Mesenchymal stem cell (in vitro differentiated cells and primary cell): ENCODE measurements around the gene PDE1A. TPM values are rescaled to one million over a fixed set of nuclear protein-coding genes. Genes with fewer than 3 reads are reported as not detected.

Experiments used
- DNase-seq: peaks from one replicate; pipeline ENCODE4 v3.0.0-alpha.2; 2013
- H2AFZ ChIP-seq: one replicate; pipeline ENCODE4 v1.6.1; 2013; ENCODE audit warnings: low read depth, mild to moderate bottlenecking, control low read depth, inconsistent platforms, low read length, moderate library complexity
- H2AK5ac ChIP-seq: 2 replicates; pipeline ENCODE4 v1.6.1; 2013; ENCODE audit warnings: low read length, moderate library complexity, mild to moderate bottlenecking, inconsistent platforms; ENCODE audit not compliant: severe bottlenecking
- H2BK120ac ChIP-seq: one replicate; pipeline ENCODE4 v1.6.1; 2013; ENCODE audit warnings: low read depth, mild to moderate bottlenecking, inconsistent platforms, low read length, moderate library complexity
- H2BK12ac ChIP-seq, 2 experiments: one replicate each; pipeline ENCODE4 v1.6.1; 2013; ENCODE audit warnings: inconsistent platforms in 2 of 2, low read length in 2 of 2, mild to moderate bottlenecking in 2 of 2, moderate library complexity in 2 of 2, control low read depth in 1 of 2
- H2BK15ac ChIP-seq: one replicate; pipeline ENCODE4 v1.6.1; 2013; ENCODE audit warnings: mild to moderate bottlenecking, low read depth, inconsistent platforms; ENCODE audit not compliant: poor library complexity, severe bottlenecking
- H2BK5ac ChIP-seq: 2 replicates; pipeline ENCODE4 v1.6.1; 2013; ENCODE audit warnings: low read depth, mild to moderate bottlenecking, low read length, control low read depth, inconsistent platforms; ENCODE audit not compliant: poor library complexity, severe bottlenecking
- H3K14ac ChIP-seq, 2 experiments: one replicate each; pipeline ENCODE4 v1.6.1; 2013; ENCODE audit warnings: inconsistent platforms in 2 of 2, low read length in 2 of 2, control low read depth in 1 of 2, mild to moderate bottlenecking in 1 of 2, moderate library complexity in 1 of 2
- H3K18ac ChIP-seq, 2 experiments: one replicate each; pipeline ENCODE4 v1.6.1; 2013; ENCODE audit warnings: inconsistent platforms in 2 of 2, low read length in 2 of 2, control low read depth in 1 of 2, low read depth in 1 of 2, mild to moderate bottlenecking in 1 of 2
- H3K23ac ChIP-seq, 2 experiments: one replicate each; pipeline ENCODE4 v1.6.1; 2013; ENCODE audit warnings: inconsistent platforms in 2 of 2, low read length in 2 of 2, mild to moderate bottlenecking in 2 of 2, moderate library complexity in 2 of 2, control low read depth in 1 of 2
- H3K27ac ChIP-seq: 2 replicates; pipeline ENCODE4 v1.5.1; 2013; ENCODE audit warnings: mild to moderate bottlenecking, moderate library complexity, low read length, control low read depth, inconsistent platforms; ENCODE audit not compliant: poor library complexity, severe bottlenecking
- H3K27me3 ChIP-seq, 2 experiments: 2 replicates each; pipeline versions ENCODE4 v1.6.1 to v1.7.0; 2013; ENCODE audit warnings: low read length in 2 of 2, mild to moderate bottlenecking in 2 of 2, moderate library complexity in 2 of 2, control low read depth in 1 of 2, inconsistent platforms in 1 of 2; ENCODE audit not compliant: control insufficient read depth in 1 of 2, insufficient read depth in 1 of 2
- H3K36me3 ChIP-seq, 2 experiments: 2 replicates each; pipeline versions ENCODE4 v1.6.1 to v1.7.0; 2013; ENCODE audit warnings: low read length in 2 of 2, control low read depth in 1 of 2, inconsistent platforms in 1 of 2, low read depth in 1 of 2, mild to moderate bottlenecking in 1 of 2; ENCODE audit not compliant: insufficient read depth in 2 of 2, control insufficient read depth in 1 of 2
- H3K4ac ChIP-seq, 2 experiments: one replicate each; pipeline ENCODE4 v1.6.1; 2013; ENCODE audit warnings: inconsistent platforms in 2 of 2, low read length in 2 of 2, mild to moderate bottlenecking in 2 of 2, moderate library complexity in 2 of 2, control low read depth in 1 of 2, low read depth in 1 of 2
- H3K4me1 ChIP-seq: 2 replicates; pipeline ENCODE4 v1.6.1; 2013; ENCODE audit warnings: low read depth, low read length, control low read depth; ENCODE audit not compliant: control insufficient read depth, insufficient read depth
- H3K4me2 ChIP-seq: 2 replicates; pipeline ENCODE4 v1.6.1; 2013; ENCODE audit warnings: low read length, mild to moderate bottlenecking, inconsistent platforms; ENCODE audit not compliant: poor library complexity, severe bottlenecking
- H3K4me3 ChIP-seq, 2 experiments: 2 replicates each; pipeline versions ENCODE4 v1.5.1 to v1.7.0; 2013; ENCODE audit warnings: low read length in 2 of 2, mild to moderate bottlenecking in 2 of 2, control low read depth in 1 of 2, low read depth in 1 of 2; ENCODE audit not compliant: insufficient read depth in 1 of 2
- H3K79me1 ChIP-seq: replicated peaks from 2 replicates; pipeline ENCODE4 v1.6.1; 2013; ENCODE audit warnings: mild to moderate bottlenecking, control low read depth, low read length, inconsistent platforms; ENCODE audit not compliant: poor library complexity, severe bottlenecking
- H3K9ac ChIP-seq: 2 replicates; pipeline ENCODE4 v1.7.0; 2013; ENCODE audit warnings: mild to moderate bottlenecking, low read length, moderate library complexity
- H3K9me3 ChIP-seq: 2 replicates; pipeline ENCODE4 v1.7.0; 2013; ENCODE audit warnings: mild to moderate bottlenecking, low read length; ENCODE audit not compliant: control insufficient read depth
- H4K8ac ChIP-seq: one replicate; pipeline ENCODE4 v1.6.1; 2013; ENCODE audit warnings: inconsistent platforms, mild to moderate bottlenecking, low read length, moderate library complexity
- H4K91ac ChIP-seq: one replicate; pipeline ENCODE4 v1.6.1; 2013; ENCODE audit warnings: mild to moderate bottlenecking, low read length, inconsistent platforms
- WGBS: methylation state at CpG from one replicate; pipeline ENCODE4 v1.1.7; 2013; ENCODE audit warnings: mixed read lengths; 5-methylcytosine and 5-hydroxymethylcytosine counted together
- small RNA-seq: library from polyadenylated mRNA; stranded (forward); fragments of <200 nt; extraction: miRNeasy Mini kit (QIAGEN cat#:217004); gene quantifications from one replicate; pipeline ENCODE3, GENCODE V24; 2013; ENCODE audit warnings: low read depth

The PDE1A gene

GRCh38 chr2:182097571-182098164 lies 329.2 kb downstream of the PDE1A start:
- H3K4me2 ChIP-seq, result no peak overlapping the region
- H3K18ac ChIP-seq, result no peak overlapping the region
- DNase-seq, result no peak
- H3K4me1 ChIP-seq, result peaks cover under 1% of the 10 kb centered on the region
- H2BK15ac ChIP-seq, result no peak overlapping the region
- no peaks in the 10 kb centered on the region for H3K27me3 ChIP-seq
- H3K27ac ChIP-seq, result no peak overlapping the region
- no peak overlapping the region for H3K4ac ChIP-seq
- H3K79me1 ChIP-seq, result no peaks in the 10 kb centered on the region
- no peak overlapping the region for H2AK5ac ChIP-seq
- H4K8ac ChIP-seq, result no peak overlapping the region
- no peak overlapping the region for H2AFZ ChIP-seq
- no peak overlapping the region for H3K4me3 ChIP-seq
- no peaks in the 10 kb centered on the region for H3K36me3 ChIP-seq
- 90% methylated on average over 2 of the region's 2 CpGs for WGBS
- no peak overlapping the region for H4K91ac ChIP-seq
- peaks cover 3% of the 10 kb centered on the region for H3K9me3 ChIP-seq
- no peak overlapping the region for H2BK5ac ChIP-seq
- H3K23ac ChIP-seq, result no peak overlapping the region
- H2BK12ac ChIP-seq, result no peak overlapping the region
- no peak overlapping the region for H3K14ac ChIP-seq
- H3K9ac ChIP-seq, result no peak overlapping the region
- H2BK120ac ChIP-seq, result no peak overlapping the region

- no peak overlapping the region for H4K8ac ChIP-seq
- H3K14ac ChIP-seq, result no peak overlapping the region
- peaks cover 3% of the 10 kb centered on the region for H3K9me3 ChIP-seq
- H3K4me1 ChIP-seq, result no peaks in the 10 kb centered on the region
- H2BK120ac ChIP-seq, result no peak overlapping the region
- H3K4me3 ChIP-seq, result no peak overlapping the region
- no peak overlapping the region for H3K4ac ChIP-seq
- no peak for DNase-seq
- no peak overlapping the region for H3K23ac ChIP-seq
- H3K36me3 ChIP-seq, result no peaks in the 10 kb centered on the region
- H2BK5ac ChIP-seq, result no peak overlapping the region
- no peak overlapping the region for H2BK15ac ChIP-seq
- no peak overlapping the region for H4K91ac ChIP-seq
- H3K18ac ChIP-seq, result no peak overlapping the region
- H3K4me2 ChIP-seq, result no peak overlapping the region
- H3K27ac ChIP-seq, result no peak overlapping the region
- no peak overlapping the region for H2BK12ac ChIP-seq
- no peak overlapping the region for H2AK5ac ChIP-seq
- 79% methylated on average over 2 of the region's 3 CpGs for WGBS
- no peak overlapping the region for H3K9ac ChIP-seq
- no peaks in the 10 kb centered on the region for H3K27me3 ChIP-seq
- H3K79me1 ChIP-seq, result no peaks in the 10 kb centered on the region
- no peak overlapping the region for H2AFZ ChIP-seq
These were observed 336.4 kb downstream of the PDE1A start for GRCh38 chr2:182090486-182090885.

Small RNA genes within 50 kb of the gene (small RNA-seq; reads per million reads assigned to genes)
- not detected for gene RN7SL267P
